ENCODE data around the gene GRID1.
"Not testable (repeated sequence)": the region's sequence is repeated elsewhere in the genome, so short reads cannot be mapped to it uniquely, and the experiment has no call there.

Gene GRID1

GRCh38 chr10:86041116-86041515, 325.5 kb downstream of the GRID1 start:
- DNase-seq (ENCODE audit: low read depth): no peak
- no peak for TF ChIP-seq CTCF (IDR thresholded peaks at IDR 0.05; ENCODE audit: control insufficient read depth, extremely low read depth, insufficient read depth)

GRCh38 chr10:86038371-86038770, 328.2 kb downstream of the GRID1 start:
- DNase-seq (ENCODE audit: low read depth): no peak
- no peak overlapping the region for H3K4me3 ChIP-seq (ENCODE audit: low read depth, low read length)
- TF ChIP-seq CTCF (IDR thresholded peaks at IDR 0.05; ENCODE audit: control insufficient read depth, extremely low read depth, insufficient read depth): no peak

More at GRCh38 chr10:86041116-86041515, 325.5 kb downstream of the GRID1 start:
- H3K4me3 ChIP-seq (ENCODE audit: low read depth, low read length): no peak overlapping the region

- H3K4me3 ChIP-seq (ENCODE audit: low read depth, low read length): no peak overlapping the region
- DNase-seq (ENCODE audit: low read depth): no peak
- no peak for TF ChIP-seq CTCF (IDR thresholded peaks at IDR 0.05; ENCODE audit: control insufficient read depth, extremely low read depth, insufficient read depth)
Observed at GRCh38 chr10:86037096-86037495, 329.5 kb downstream of the GRID1 start.

GRCh38 chr10:86036544-86036831, 330.1 kb downstream of the GRID1 start:
- DNase-seq (ENCODE audit: low read depth): no peak
- no peak overlapping the region for H3K4me3 ChIP-seq (ENCODE audit: low read depth, low read length)
- TF ChIP-seq CTCF (IDR thresholded peaks at IDR 0.05; ENCODE audit: control insufficient read depth, extremely low read depth, insufficient read depth): no peak

GRCh38 chr10:86035791-86036543, 330.6 kb downstream of the GRID1 start:
- DNase-seq (ENCODE audit: low read depth): no peak
- no peak overlapping the region for H3K4me3 ChIP-seq (ENCODE audit: low read depth, low read length)
- no peak for TF ChIP-seq CTCF (IDR thresholded peaks at IDR 0.05; ENCODE audit: control insufficient read depth, extremely low read depth, insufficient read depth)

GRCh38 chr10:86034710-86035109, 331.9 kb downstream of the GRID1 start:
- H3K4me3 ChIP-seq (ENCODE audit: low read depth, low read length): no peak overlapping the region
- TF ChIP-seq CTCF (IDR thresholded peaks at IDR 0.05; ENCODE audit: control insufficient read depth, extremely low read depth, insufficient read depth): no peak
- no peak for DNase-seq (ENCODE audit: low read depth)

GRCh38 chr10:86033581-86033980, 333.0 kb downstream of the GRID1 start:
- no peak for TF ChIP-seq CTCF (IDR thresholded peaks at IDR 0.05; ENCODE audit: control insufficient read depth, extremely low read depth, insufficient read depth)
- H3K4me3 ChIP-seq (ENCODE audit: low read depth, low read length): no peak overlapping the region
- DNase-seq (ENCODE audit: low read depth): no peak

GRCh38 chr10:86032087-86032486, 334.5 kb downstream of the GRID1 start:
- H3K4me3 ChIP-seq (ENCODE audit: low read depth, low read length); DNase-seq (ENCODE audit: low read depth): not testable (repeated sequence)
